HCT116 (cell line): Measurements from ENCODE around the gene RPS6KA2. TPM values are rescaled to one million over a fixed set of nuclear protein-coding genes. Genes with fewer than 3 reads are reported as not detected.
A peak's percentile ranks its signal among the peaks of the same experiment; 100 is the strongest.

Experiments
- ATAC-seq: fragments of 200-7000 bp; cut with Tn5 transposase; 2 replicates; pipeline ENCODE4 v1.9.1; 2020; ENCODE audit warnings: mild to moderate bottlenecking, moderate library complexity
- BruUV-seq: library from RNA; stranded (reverse); fragments of 400-500 nt; replicated peaks from 2 replicates; lab custom pipeline; 2021; lab: Mats Ljungman, UMichigan
- CTCF ChIA-PET: fragments of 300-600 bp; sonication (Branson Sonifier 250); formaldehyde crosslinking; loops from one replicate; lab custom pipeline; 2021; ENCODE audit warnings: antibody characterized with exemption; lab: Charles Lee
- POLR2A ChIA-PET: fragments of 300-600, 350-600 bp; sonication (Branson Sonifier 250); formaldehyde crosslinking; loops from one replicate; lab custom pipeline; 2021; ENCODE audit warnings: antibody characterized with exemption; lab: Charles Lee
- RAD21 ChIA-PET, 2 experiments: fragments of 300-600 bp; sonication (Branson Sonifier 250); formaldehyde crosslinking; loops; one replicate each; lab custom pipeline; 2023; ENCODE audit warnings: low total read pairs in 2 of 2; ENCODE audit not compliant: uncharacterized antibody in 2 of 2, unreplicated experiment in 2 of 2, low non-redundant PET in 1 of 2; lab: Charles Lee
- DNase-seq: peaks from one replicate; pipeline ENCODE4 v3.0.0-alpha.2; 2010; ENCODE audit warnings: low read depth, low spot score
- H2AFZ ChIP-seq: fragments of 200-600 bp; shearing (Covaris generic), sonication (generic); 2 replicates; pipeline ENCODE4 v1.6.1; 2017; ENCODE audit warnings: low read depth, mixed run types, mixed read lengths, antibody characterized with exemption, low read length; ENCODE audit not compliant: poor library complexity, severe bottlenecking
- H3K27ac ChIP-seq: 2 replicates; pipeline ENCODE4 v1.5.1; 2012; ENCODE audit warnings: low read depth, low read length
- H3K27me3 ChIP-seq: fragments of 200-600 bp; sonication (generic); 2 replicates; pipeline ENCODE4 v1.6.1; 2016; ENCODE audit warnings: mixed run types, low read length, mixed read lengths; ENCODE audit not compliant: insufficient read depth
- H3K36me3 ChIP-seq, 2 experiments: fragments of 200-500 bp in 1 of 2; fragments of 200-600 bp in 1 of 2; sonication (Bioruptor generic) in 1 of 2; sonication (generic) in 1 of 2; 2 replicates each; pipeline versions ENCODE4 v1.5.1 to v1.6.1; 2014 to 2016; ENCODE audit warnings: low read length in 2 of 2, inconsistent platforms in 1 of 2, mixed read lengths in 1 of 2, mixed run types in 1 of 2; ENCODE audit not compliant: insufficient read depth in 2 of 2, control insufficient read depth in 1 of 2
- H3K4me1 ChIP-seq, 2 experiments: fragments of 200-600 bp in 1 of 2; sonication (generic) in 1 of 2; 2 replicates each; pipeline versions ENCODE4 v1.5.1 to v1.6.1; 2012 to 2017; ENCODE audit warnings: low read length in 2 of 2, inconsistent platforms in 1 of 2, mild to moderate bottlenecking in 1 of 2, mixed read lengths in 1 of 2, mixed run types in 1 of 2, moderate library complexity in 1 of 2; ENCODE audit not compliant: insufficient read depth in 2 of 2, control insufficient read depth in 1 of 2
- H3K4me2 ChIP-seq: fragments of 200-600 bp; sonication (generic); 2 replicates; pipeline ENCODE4 v1.6.1; 2017; ENCODE audit warnings: mixed run types, low read length, mixed read lengths
- H3K4me3 ChIP-seq, 2 experiments: fragments of 200-600 bp in 1 of 2; sonication (generic) in 1 of 2; replicated peaks in 1 of 2; 2 replicates each; pipeline ENCODE4 v1.5.1; 2011 to 2016; ENCODE audit warnings: low read length in 2 of 2, control low read depth in 1 of 2, low read depth in 1 of 2, mild to moderate bottlenecking in 1 of 2, mixed read lengths in 1 of 2, mixed run types in 1 of 2
- H3K79me2 ChIP-seq: fragments of 200-600 bp; sonication (generic); 2 replicates; pipeline ENCODE4 v1.6.1; 2017; ENCODE audit warnings: mild to moderate bottlenecking, mixed run types, low read length, moderate library complexity, mixed read lengths; ENCODE audit not compliant: insufficient read depth
- H3K9ac ChIP-seq: fragments of 200-600 bp; sonication (generic); 2 replicates; pipeline ENCODE4 v1.6.1; 2016; ENCODE audit warnings: low read length, mixed read lengths
- H3K9me2 ChIP-seq: fragments of 200-600 bp; sonication (generic), shearing (Covaris generic); 2 replicates; pipeline ENCODE4 v1.6.1; 2017; ENCODE audit warnings: mixed run types, mild to moderate bottlenecking, moderate library complexity; ENCODE audit not compliant: insufficient read depth
- H3K9me3 ChIP-seq, 2 experiments: fragments of 200-500 bp in 1 of 2; fragments of 200-600 bp in 1 of 2; sonication (Bioruptor generic) in 1 of 2; sonication (generic) in 1 of 2; 2 replicates each; pipeline ENCODE4 v1.6.1; 2014 to 2017; ENCODE audit warnings: low read length in 2 of 2, mixed read lengths in 2 of 2, inconsistent platforms in 1 of 2, low read depth in 1 of 2, mild to moderate bottlenecking in 1 of 2, mixed run types in 1 of 2, moderate library complexity in 1 of 2; ENCODE audit not compliant: control insufficient read depth in 1 of 2, insufficient read depth in 1 of 2
- H4K20me1 ChIP-seq: fragments of 200-600 bp; sonication (generic), shearing (Covaris generic); 2 replicates; pipeline ENCODE4 v1.6.1; 2017; ENCODE audit warnings: mixed run types, mild to moderate bottlenecking, moderate library complexity; ENCODE audit not compliant: insufficient read depth
- CEBPB ChIP-seq: IDR thresholded peaks from 2 replicates; pipeline ENCODE4 v1.6.1; 2012; ENCODE audit warnings: low read depth
- ELF1 ChIP-seq: IDR thresholded peaks from 2 replicates; pipeline ENCODE4 v1.6.1; 2012; ENCODE audit warnings: low read depth, borderline replicate concordance
- JUND ChIP-seq: IDR thresholded peaks from 2 replicates; pipeline ENCODE4 v1.6.1; 2012
- intact Hi-C: fragments of 100-400 bp; cut with micrococcal nuclease; formaldehyde crosslinking; loops from 2 replicates; pipeline ENCODE4 v1.10.0; 2022
- total RNA-seq: library from RNA; stranded (reverse); gene quantifications from one replicate; pipeline ENCODE4 v1.2.1, GENCODE V29; 2021; ENCODE audit not compliant: unreplicated experiment
- TF ChIP-seq, protein P1 (sequence below): IDR thresholded peaks from 2 replicates; pipeline ENCODE4 v1.6.1; 2011; ENCODE audit warnings: mild to moderate bottlenecking, low read length, moderate library complexity; ENCODE audit not compliant: insufficient replicate concordance; ENCODE audit errors: extremely low read depth

Gene RPS6KA2
- total RNA-seq, 1 experiment from 2014 or later: 8.5 TPM

DNA sequence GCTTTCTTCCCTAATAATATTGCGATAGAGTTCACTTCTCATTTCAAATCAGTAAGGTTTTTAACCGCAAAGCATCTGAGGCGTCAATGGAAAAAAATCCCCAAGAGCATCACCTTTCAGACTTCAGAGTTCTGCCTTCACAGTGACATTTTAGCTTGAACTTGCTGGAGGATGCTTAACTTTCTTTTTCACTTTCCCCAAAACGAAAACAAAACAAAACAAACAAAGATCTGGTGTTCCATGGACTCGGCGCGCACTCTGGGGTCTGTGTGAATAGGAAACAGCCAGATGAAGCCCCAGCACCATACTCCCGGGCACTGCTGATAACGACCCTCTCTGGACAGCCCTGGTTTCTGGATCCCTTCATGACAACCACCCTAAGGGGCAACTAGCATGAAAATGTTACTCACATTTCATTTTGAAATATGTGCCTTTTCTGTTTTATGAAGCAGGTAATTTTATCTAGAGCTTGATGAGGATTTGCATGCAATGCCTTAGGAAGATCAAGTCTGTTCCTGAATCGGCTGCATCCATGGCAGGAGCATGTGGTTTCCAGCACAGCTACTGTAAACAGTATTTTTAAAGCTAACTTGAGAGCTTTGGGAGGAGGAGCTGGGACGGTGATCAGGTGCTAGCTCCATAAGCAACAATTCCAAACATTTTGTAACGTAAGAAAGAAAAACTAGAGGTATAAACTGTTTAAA lies 85.0 kb downstream of the RPS6KA2 start:
- Histone ChIP-seq H3K4me1 (peaks cover 5 to 16% of the 10 kb centered on the region in 2 experiments; a peak in 3 of 4 replicates), H3K79me2 (no peaks in the 10 kb centered on the region), H3K9me3 (no peaks in the 10 kb centered on the region), H3K9me2 (no peaks in the 10 kb centered on the region), H3K4me3 (no peak overlapping the region), H3K9ac (no peak overlapping the region), H3K27ac (no peak overlapping the region), H4K20me1 (no peaks in the 10 kb centered on the region), H3K36me3 (no peaks in the 10 kb centered on the region), H3K4me2 (no peak overlapping the region), H2AFZ (no peak overlapping the region), H3K27me3 (no peaks in the 10 kb centered on the region)
- BruUV-seq: no TSS peak
- ChIA-PET CTCF (interaction anchor here (1.1 kb wide), 1 partner anchor 30 kb away, joined by 3 read pairs; no protein-coding TSS in a partner anchor), RAD21 (interaction anchor here in 1 of 2 experiments (0.6 kb wide), 1 partner anchor 407 kb away, joined by 3 read pairs; no protein-coding TSS in a partner anchor)
- no peak for DNase-seq
- intact Hi-C loops: no loop called here
- ATAC-seq: no peak
- TF ChIP-seq JUND: no peak
- no peak for TF ChIP-seq CEBPB
- TF ChIP-seq, all 23 proteins: peak for 0
- POLR2A ChIA-PET: no interaction called here

DNA sequence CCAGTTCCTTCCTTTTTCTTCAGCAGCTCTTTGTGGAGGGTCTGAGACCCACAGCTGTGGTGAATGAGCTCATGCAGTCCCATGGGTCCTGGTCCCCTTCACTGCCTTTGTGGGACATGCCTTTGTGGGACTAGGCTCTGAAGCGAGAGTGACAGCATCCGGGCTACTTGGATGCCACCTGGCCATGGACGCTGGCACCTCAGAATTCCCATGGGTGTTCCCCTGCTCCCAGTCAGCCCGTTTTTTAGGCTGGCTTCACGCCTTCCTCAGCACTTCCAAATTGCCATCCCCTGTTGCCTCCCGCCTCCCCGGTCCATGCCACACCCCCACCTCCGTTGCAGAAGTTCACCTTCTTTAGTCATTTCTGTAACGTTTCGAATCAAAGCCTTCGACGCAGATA lies 85.7 kb downstream of the RPS6KA2 start:
- Histone ChIP-seq H3K4me2 (peak overlapping the region; percentile 29), H4K20me1 (no peaks in the 10 kb centered on the region), H3K9me3 (no peaks in the 10 kb centered on the region), H3K4me3 (no peak overlapping the region), H3K27ac (no peak overlapping the region), H3K9ac (no peak overlapping the region)
- POLR2A ChIA-PET: no interaction called here
- no TSS peak for BruUV-seq
- CTCF ChIA-PET: interaction anchor here (1.1 kb wide), 1 partner anchor 29 kb away, joined by 3 read pairs; no protein-coding TSS in a partner anchor
- DNase-seq: no peak
- RAD21 ChIA-PET: no interaction called here
- TF ChIP-seq, protein P1, sequence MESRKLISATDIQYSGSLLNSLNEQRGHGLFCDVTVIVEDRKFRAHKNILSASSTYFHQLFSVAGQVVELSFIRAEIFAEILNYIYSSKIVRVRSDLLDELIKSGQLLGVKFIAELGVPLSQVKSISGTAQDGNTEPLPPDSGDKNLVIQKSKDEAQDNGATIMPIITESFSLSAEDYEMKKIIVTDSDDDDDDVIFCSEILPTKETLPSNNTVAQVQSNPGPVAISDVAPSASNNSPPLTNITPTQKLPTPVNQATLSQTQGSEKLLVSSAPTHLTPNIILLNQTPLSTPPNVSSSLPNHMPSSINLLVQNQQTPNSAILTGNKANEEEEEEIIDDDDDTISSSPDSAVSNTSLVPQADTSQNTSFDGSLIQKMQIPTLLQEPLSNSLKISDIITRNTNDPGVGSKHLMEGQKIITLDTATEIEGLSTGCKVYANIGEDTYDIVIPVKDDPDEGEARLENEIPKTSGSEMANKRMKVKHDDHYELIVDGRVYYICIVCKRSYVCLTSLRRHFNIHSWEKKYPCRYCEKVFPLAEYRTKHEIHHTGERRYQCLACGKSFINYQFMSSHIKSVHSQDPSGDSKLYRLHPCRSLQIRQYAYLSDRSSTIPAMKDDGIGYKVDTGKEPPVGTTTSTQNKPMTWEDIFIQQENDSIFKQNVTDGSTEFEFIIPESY: no peak
- TF ChIP-seq ELF1: no peak
- TF ChIP-seq, all 23 proteins: peak for 0
- intact Hi-C loops: no loop called here
- no peak for ATAC-seq
- no peak overlapping the region for H2AFZ ChIP-seq
- H3K27me3 ChIP-seq: no peaks in the 10 kb centered on the region
- no peaks in the 10 kb centered on the region for H3K36me3 ChIP-seq
- H3K79me2 ChIP-seq: no peaks in the 10 kb centered on the region
- H3K4me1 ChIP-seq: peaks cover 5 to 16% of the 10 kb centered on the region in 2 experiments; a peak in 3 of 4 replicates
- no peaks in the 10 kb centered on the region for H3K9me2 ChIP-seq
